OCI-LY7 (cell line): ENCODE data around the gene VEGFA. TPM values are rescaled to one million over a fixed set of nuclear protein-coding genes. Genes with fewer than 3 reads are reported as not detected.

Source experiments
- BruUV-seq: library from RNA; stranded (reverse); fragments of 400-500 nt; replicated peaks from 2 replicates; lab custom pipeline; 2021; lab: Mats Ljungman, UMichigan
- CTCF ChIA-PET: fragments of 300-600 bp; sonication (Branson Sonifier 250); formaldehyde crosslinking; loops from one replicate; lab custom pipeline; 2022; ENCODE audit warnings: antibody characterized with exemption; ENCODE audit not compliant: unreplicated experiment; lab: Charles Lee
- POLR2A ChIA-PET: fragments of 300-600 bp; sonication (Branson Sonifier 250); formaldehyde crosslinking; loops from one replicate; lab custom pipeline; 2022; ENCODE audit warnings: antibody characterized with exemption; lab: Charles Lee
- DNase-seq: peaks from one replicate; pipeline ENCODE4 v3.0.0-alpha.2; 2015; ENCODE audit warnings: low spot score
- H2AFZ ChIP-seq: fragments of 200-600 bp; sonication (generic), shearing (Covaris generic); 2 replicates; pipeline ENCODE4 v1.6.1; 2014; ENCODE audit warnings: mild to moderate bottlenecking, antibody characterized with exemption, low read length, moderate library complexity
- H3K27ac ChIP-seq: fragments of 200-600 bp; sonication (generic); 2 replicates; pipeline ENCODE4 v1.5.1; 2014; ENCODE audit warnings: mixed run types, low read depth, mild to moderate bottlenecking, moderate library complexity, low read length, inconsistent platforms; ENCODE audit not compliant: poor library complexity, severe bottlenecking
- H3K36me3 ChIP-seq: fragments of 200-600 bp; sonication (generic); 2 replicates; pipeline ENCODE4 v1.6.1; 2014; ENCODE audit warnings: mild to moderate bottlenecking, antibody characterized with exemption, low read length, moderate library complexity, mixed read lengths; ENCODE audit not compliant: insufficient read depth
- H3K4me1 ChIP-seq: fragments of 200-600 bp; sonication (generic); 2 replicates; pipeline ENCODE4 v1.5.1; 2014; ENCODE audit warnings: mild to moderate bottlenecking, low read length; ENCODE audit not compliant: insufficient read depth, poor library complexity, severe bottlenecking
- H3K4me2 ChIP-seq: fragments of 200-600 bp; sonication (generic); 2 replicates; pipeline ENCODE4 v1.6.1; 2014; ENCODE audit warnings: mild to moderate bottlenecking, low read length
- H3K4me3 ChIP-seq: fragments of 200-600 bp; sonication (generic); 2 replicates; pipeline ENCODE4 v1.5.1; 2014; ENCODE audit warnings: mild to moderate bottlenecking, low read depth, low read length; ENCODE audit not compliant: poor library complexity, severe bottlenecking
- H3K79me2 ChIP-seq: fragments of 200-600 bp; sonication (generic); 2 replicates; pipeline ENCODE4 v1.6.1; 2016; ENCODE audit warnings: low read depth, mild to moderate bottlenecking, low read length, moderate library complexity, mixed read lengths; ENCODE audit not compliant: insufficient read depth
- H3K9me2 ChIP-seq: fragments of 200-600 bp; sonication (generic); 2 replicates; pipeline ENCODE4 v1.6.1; 2016; ENCODE audit warnings: mild to moderate bottlenecking, low read length, mixed read lengths; ENCODE audit not compliant: insufficient read depth
- H3K9me3 ChIP-seq: fragments of 200-600 bp; sonication (generic); 2 replicates; pipeline ENCODE4 v1.6.1; 2014; ENCODE audit warnings: mild to moderate bottlenecking, mixed run types, low read length, mixed read lengths
- H4K20me1 ChIP-seq: fragments of 200-600 bp; sonication (generic); 2 replicates; pipeline ENCODE4 v1.6.1; 2014; ENCODE audit warnings: mild to moderate bottlenecking, antibody characterized with exemption, low read length, moderate library complexity, mixed read lengths; ENCODE audit not compliant: insufficient read depth
- EZH2phosphoT487 ChIP-seq: fragments of 200-600 bp; sonication (generic); IDR thresholded peaks from 2 replicates; pipeline ENCODE4 v1.6.1; 2018; ENCODE audit warnings: low read depth, borderline replicate concordance, mild to moderate bottlenecking, mixed run types, antibody characterized with exemption, low read length, moderate library complexity, mixed read lengths
- intact Hi-C: fragments of 100-400 bp; cut with micrococcal nuclease; formaldehyde crosslinking; loops from one replicate; pipeline ENCODE4 v1.10.0; 2022; ENCODE audit not compliant: unreplicated experiment
- total RNA-seq, 2 experiments: library from RNA; depleted of rRNA in 1 of 2; stranded (reverse); fragments of >200 nt in 1 of 2; shearing (Covaris generic) in 1 of 2; gene quantifications; 2 replicates each; pipeline ENCODE4 v1.2.3, GENCODE V29; 2014 to 2022
- TF ChIP-seq, protein P1 (sequence below): fragments of 200-600 bp; sonication (generic); conservative IDR thresholded peaks from 2 replicates; pipeline ENCODE4 v1.5.1; 2014; ENCODE audit warnings: mild to moderate bottlenecking, antibody characterized with exemption, low read length, moderate library complexity, mixed read lengths

Gene VEGFA
- total RNA-seq, 2 experiments from 2014 or later, result 59.7 to 88.5 TPM

DNA sequence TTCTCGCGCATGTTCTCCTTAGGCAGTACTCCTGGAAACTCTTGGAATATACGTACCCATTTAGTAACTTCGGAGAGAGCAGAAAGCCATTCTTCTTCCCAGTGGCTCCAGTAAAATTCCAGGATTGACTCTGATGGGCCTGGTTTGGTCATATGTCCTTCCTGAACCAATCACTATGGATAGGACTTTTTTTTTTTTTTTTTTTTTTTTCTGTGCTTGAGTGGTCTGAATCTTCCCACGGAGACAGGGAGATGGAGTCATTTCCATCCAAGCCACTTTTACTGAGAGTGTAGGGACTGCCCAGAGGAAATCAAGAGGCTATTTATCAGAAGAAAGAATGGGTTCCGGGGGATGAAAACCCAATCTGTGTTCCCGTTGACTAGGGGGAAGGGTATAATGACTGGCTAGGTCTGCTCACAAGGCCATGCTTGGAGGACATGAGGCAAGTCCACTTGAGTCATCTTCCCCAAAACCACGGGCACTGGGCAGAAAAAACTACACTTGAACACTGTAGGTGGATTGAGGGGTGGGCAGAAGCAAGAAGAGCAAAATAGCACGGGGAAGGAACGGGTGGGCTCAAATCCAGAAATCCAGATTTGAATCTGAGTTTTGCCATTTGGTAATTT is 47.0 kb upstream of the VEGFA start:
- Histone ChIP-seq H3K27ac (no peak overlapping the region), H3K79me2 (no peaks in the 10 kb centered on the region), H3K9me3 (no peaks in the 10 kb centered on the region), H4K20me1 (no peaks in the 10 kb centered on the region), H2AFZ (peak overlapping the region; percentile 53; the same call in 1 of the 2 replicates), H3K4me1 (peaks cover 27% of the 10 kb centered on the region), H3K36me3 (no peaks in the 10 kb centered on the region), H3K9me2 (no peaks in the 10 kb centered on the region), H3K4me2 (no peak overlapping the region), H3K4me3 (no peak overlapping the region)
- ChIA-PET POLR2A (interaction anchor here (1.0 to 2.3 kb wide), 2 partner anchors 17 to 55 kb away, joined by 3 to 13 read pairs; no protein-coding TSS in a partner anchor), CTCF (interaction anchor here (1.7 kb wide), 1 partner anchor 13 kb away, joined by 3 read pairs; no protein-coding TSS in a partner anchor)
- TF ChIP-seq, protein P1, sequence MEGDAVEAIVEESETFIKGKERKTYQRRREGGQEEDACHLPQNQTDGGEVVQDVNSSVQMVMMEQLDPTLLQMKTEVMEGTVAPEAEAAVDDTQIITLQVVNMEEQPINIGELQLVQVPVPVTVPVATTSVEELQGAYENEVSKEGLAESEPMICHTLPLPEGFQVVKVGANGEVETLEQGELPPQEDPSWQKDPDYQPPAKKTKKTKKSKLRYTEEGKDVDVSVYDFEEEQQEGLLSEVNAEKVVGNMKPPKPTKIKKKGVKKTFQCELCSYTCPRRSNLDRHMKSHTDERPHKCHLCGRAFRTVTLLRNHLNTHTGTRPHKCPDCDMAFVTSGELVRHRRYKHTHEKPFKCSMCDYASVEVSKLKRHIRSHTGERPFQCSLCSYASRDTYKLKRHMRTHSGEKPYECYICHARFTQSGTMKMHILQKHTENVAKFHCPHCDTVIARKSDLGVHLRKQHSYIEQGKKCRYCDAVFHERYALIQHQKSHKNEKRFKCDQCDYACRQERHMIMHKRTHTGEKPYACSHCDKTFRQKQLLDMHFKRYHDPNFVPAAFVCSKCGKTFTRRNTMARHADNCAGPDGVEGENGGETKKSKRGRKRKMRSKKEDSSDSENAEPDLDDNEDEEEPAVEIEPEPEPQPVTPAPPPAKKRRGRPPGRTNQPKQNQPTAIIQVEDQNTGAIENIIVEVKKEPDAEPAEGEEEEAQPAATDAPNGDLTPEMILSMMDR, result no peak
- no peak for TF ChIP-seq EZH2phosphoT487
- no TSS peak for BruUV-seq
- intact Hi-C loops, result loop anchor here (1.0 to 5.0 kb wide), 4 partner anchors 56 to 279 kb away; no protein-coding TSS in a partner anchor
- no peak for DNase-seq

GRCh38 chr6:43723737-43724295 is 46.2 kb upstream of the VEGFA start:
- POLR2A ChIA-PET, result interaction anchor here (0.5 to 1.5 kb wide), 6 partner anchors 9 to 352 kb away, joined by 3 to 6 read pairs (median 4); partner anchors contain the start of gene VEGFA
- CTCF ChIA-PET, result interaction anchor here (0.8 to 1.7 kb wide), 6 partner anchors 9 to 56 kb away, joined by 3 to 9 read pairs (median 4); partner anchors contain the start of gene VEGFA
- no peaks in the 10 kb centered on the region for H3K79me2 ChIP-seq
- intact Hi-C loops, result loop anchor here (1.0 to 5.0 kb wide), 9 partner anchors 34 to 355 kb away; no protein-coding TSS in a partner anchor
- no peak overlapping the region for H3K27ac ChIP-seq
- no peaks in the 10 kb centered on the region for H3K36me3 ChIP-seq
- no peak overlapping the region for H3K4me3 ChIP-seq
- H3K4me2 ChIP-seq, result peak overlapping the region; percentile 7; the same call in 1 of the 2 replicates
- no peaks in the 10 kb centered on the region for H3K9me2 ChIP-seq
- no peaks in the 10 kb centered on the region for H3K9me3 ChIP-seq
- BruUV-seq, result no TSS peak
- peak; percentile 86 for DNase-seq
- TF ChIP-seq, protein P1, result peak; percentile 86
- no peak for TF ChIP-seq EZH2phosphoT487
- peaks cover 25% of the 10 kb centered on the region for H3K4me1 ChIP-seq
- H4K20me1 ChIP-seq, result no peaks in the 10 kb centered on the region
- peak overlapping the region; percentile 58; the same call in 1 of the 2 replicates for H2AFZ ChIP-seq
